AG09309 (cell line): Measurements from ENCODE around the gene TTC13.

Source experiments
- DNase-seq: peaks from one replicate; pipeline ENCODE4 v3.0.0-alpha.2; 2010; ENCODE audit warnings: low read depth
- H3K4me3 ChIP-seq: 2 replicates; pipeline ENCODE4 v1.5.1; 2011; ENCODE audit warnings: mild to moderate bottlenecking, low read depth, low read length, moderate library complexity; ENCODE audit not compliant: control insufficient read depth
- TF ChIP-seq, protein P1 (sequence below): IDR thresholded peaks from 2 replicates; pipeline ENCODE4 v1.5.1; 2011; ENCODE audit warnings: mild to moderate bottlenecking, low read depth, low read length, inconsistent platforms; ENCODE audit not compliant: insufficient read depth, control insufficient read depth; ENCODE audit errors: missing control alignments

TTC13 gene

DNA sequence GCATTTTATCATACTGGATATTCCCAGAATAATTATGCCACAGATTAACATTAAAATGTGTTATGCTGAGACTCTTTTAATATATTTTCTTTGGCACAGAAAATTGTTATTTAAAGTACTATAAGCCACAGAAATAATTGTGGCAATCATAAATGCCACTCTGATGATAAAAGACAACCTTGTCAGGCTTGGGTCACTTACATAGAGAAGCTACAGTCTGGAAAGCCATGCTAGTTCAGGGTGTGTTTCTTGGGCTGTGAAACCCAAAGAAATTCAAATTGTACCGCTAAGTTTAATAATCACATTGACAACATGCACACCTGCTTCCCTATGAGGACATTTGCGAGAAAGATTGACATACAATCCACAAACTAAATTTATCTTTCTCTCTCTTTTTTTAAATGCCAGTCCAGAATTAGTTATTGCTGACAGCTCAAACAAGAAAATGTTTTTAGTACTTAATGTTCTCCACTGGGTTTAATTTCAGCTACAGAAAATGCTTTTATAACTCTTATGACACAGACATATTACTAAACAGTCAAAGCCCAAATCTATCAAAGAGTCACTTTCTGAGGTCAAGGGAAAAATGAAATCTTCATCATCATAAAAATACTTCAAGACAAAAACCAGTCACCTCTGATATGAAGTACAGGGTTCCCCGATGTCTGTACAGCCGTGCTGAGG lies 38.7 kb downstream of the TTC13 start:
- DNase-seq: peak; percentile 5

DNA sequence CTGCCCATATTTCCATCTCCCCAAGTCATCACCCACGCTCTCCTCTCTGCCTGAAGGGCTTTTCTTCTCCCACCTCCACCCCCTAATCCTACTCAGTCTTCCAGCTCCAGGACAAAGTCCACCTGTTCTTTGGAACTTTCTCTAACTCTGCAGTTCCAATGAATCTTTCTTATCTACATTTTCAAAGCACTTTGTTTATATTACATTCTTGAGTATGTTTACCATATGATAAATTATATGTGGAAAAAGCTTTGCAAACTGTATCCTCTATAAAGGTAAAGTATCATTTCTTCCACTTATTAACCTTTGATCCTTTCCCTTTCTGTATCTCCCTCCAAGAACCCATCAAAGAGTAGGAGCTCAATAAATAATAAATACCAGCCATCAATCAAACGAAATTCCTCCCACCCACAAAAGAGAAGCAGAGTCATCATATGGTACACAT lies 39.7 kb downstream of the TTC13 start:
- TF ChIP-seq, protein P1, sequence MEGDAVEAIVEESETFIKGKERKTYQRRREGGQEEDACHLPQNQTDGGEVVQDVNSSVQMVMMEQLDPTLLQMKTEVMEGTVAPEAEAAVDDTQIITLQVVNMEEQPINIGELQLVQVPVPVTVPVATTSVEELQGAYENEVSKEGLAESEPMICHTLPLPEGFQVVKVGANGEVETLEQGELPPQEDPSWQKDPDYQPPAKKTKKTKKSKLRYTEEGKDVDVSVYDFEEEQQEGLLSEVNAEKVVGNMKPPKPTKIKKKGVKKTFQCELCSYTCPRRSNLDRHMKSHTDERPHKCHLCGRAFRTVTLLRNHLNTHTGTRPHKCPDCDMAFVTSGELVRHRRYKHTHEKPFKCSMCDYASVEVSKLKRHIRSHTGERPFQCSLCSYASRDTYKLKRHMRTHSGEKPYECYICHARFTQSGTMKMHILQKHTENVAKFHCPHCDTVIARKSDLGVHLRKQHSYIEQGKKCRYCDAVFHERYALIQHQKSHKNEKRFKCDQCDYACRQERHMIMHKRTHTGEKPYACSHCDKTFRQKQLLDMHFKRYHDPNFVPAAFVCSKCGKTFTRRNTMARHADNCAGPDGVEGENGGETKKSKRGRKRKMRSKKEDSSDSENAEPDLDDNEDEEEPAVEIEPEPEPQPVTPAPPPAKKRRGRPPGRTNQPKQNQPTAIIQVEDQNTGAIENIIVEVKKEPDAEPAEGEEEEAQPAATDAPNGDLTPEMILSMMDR: no peak
- H3K4me3 ChIP-seq: no peak overlapping the region
- DNase-seq: no peak

More for the DNA sequence above, 38.7 kb downstream of the TTC13 start:
- H3K4me3 ChIP-seq: no peak overlapping the region
- TF ChIP-seq, protein P1: no peak

DNA sequence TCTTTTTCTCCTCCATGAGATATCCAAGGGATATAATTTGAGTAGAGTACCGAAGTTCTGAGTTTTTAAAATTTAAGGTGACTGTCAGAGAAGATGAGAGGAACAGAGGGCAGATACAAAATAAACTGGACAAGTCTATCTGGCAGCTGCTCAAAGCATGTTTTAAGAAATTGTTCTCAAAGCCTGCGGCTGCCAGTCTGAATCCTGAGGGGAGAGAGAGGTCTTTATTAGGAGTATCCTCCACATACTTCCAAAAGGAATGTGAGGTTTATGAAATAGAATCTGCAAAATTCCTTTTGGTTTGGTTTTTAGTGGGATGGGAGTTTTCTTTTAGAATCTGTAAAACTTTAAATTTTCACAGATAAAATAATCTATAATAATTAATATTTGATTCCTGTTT lies 41.3 kb downstream of the TTC13 start:
- DNase-seq: no peak
- TF ChIP-seq, protein P1: no peak
- no peak overlapping the region for H3K4me3 ChIP-seq

DNA sequence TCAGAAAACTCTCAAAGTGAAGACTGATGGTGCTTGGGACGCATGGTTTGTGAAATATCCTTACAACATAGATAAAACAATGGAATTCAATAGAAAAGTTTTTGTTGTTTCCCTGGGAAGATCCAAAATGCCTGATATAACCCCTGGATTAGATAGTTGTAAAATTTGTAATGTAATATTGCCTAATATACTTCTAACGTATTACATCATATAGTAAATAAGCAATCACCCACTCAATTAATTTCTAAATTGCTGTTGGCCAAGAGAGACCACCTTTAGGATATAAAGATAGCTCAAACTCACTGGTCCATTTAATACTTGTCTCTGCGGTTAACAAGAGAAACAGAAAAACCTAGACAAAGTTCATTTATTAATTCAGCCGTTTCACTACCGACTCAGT lies 42.2 kb downstream of the TTC13 start:
- H3K4me3 ChIP-seq: no peak overlapping the region
- no peak for DNase-seq
- TF ChIP-seq, protein P1: no peak

DNA sequence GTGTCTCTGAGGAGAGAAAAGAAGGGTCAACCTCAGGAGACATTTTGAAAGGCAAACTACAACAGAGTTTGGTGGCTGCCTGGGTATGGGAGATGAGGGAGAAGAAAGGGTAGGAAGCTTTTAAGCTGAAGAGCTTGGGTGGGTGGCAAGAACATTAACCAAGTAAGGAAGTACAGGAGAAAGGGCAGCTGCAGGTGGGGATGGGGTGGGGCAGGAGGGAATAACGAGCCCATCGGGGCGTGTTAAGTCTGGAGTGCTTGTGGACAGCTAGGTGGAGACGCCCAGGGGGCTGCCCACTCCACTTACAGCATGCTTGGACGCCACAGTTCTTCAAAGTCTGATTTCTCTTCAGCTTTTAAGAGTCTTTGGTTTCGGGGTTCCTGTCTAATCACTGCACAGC lies 42.8 kb downstream of the TTC13 start:
- no peak for DNase-seq
- H3K4me3 ChIP-seq: no peak overlapping the region
- TF ChIP-seq, protein P1: no peak

DNA sequence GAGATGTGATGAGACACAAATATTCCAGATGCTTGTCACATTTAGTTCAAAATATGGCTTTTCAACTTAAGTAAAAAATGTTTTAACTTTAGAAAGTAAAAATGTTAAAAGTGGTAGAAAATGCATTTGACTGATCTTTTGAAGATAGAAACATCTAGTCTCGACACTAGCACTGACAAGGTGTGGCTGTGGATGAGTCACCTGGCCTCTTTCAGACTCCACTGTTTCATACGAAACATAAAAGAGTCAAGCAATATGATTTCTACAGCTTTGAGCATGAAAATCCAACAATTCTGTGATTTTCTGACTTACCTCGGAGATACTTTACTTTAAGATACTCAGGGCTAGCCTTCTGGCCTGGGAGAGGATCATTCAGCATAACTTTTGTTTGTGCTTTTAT lies 47.7 kb downstream of the TTC13 start:
- no peak for DNase-seq
- TF ChIP-seq, protein P1: no peak
- H3K4me3 ChIP-seq: no peak overlapping the region
